Progenitor cell of endocrine pancreas (in vitro differentiated cells): ENCODE results near the gene PDLIM4. TPM values are rescaled to one million over a fixed set of nuclear protein-coding genes. Genes with fewer than 3 reads are reported as not detected.

ENCODE experiments used
- DNase-seq: peaks from one replicate; pipeline ENCODE4 v3.0.0; 2021; ENCODE audit warnings: low spot score; ENCODE audit not compliant: unreplicated experiment
- H3K27ac Mint-ChIP-seq: 2 replicates; pipeline ENCODE4 v1.8.0; 2021; ENCODE audit warnings: mild to moderate bottlenecking, moderate library complexity, mixed read lengths
- H3K27me3 Mint-ChIP-seq: 2 replicates; pipeline ENCODE4 v1.8.0; 2021; ENCODE audit warnings: mixed read lengths
- H3K36me3 Mint-ChIP-seq: 2 replicates; pipeline ENCODE4 v1.8.0; 2022; ENCODE audit warnings: mixed read lengths; ENCODE audit not compliant: insufficient read depth
- H3K4me1 Mint-ChIP-seq: 2 replicates; pipeline ENCODE4 v1.8.0; 2021; ENCODE audit warnings: low read depth, mixed read lengths
- H3K4me3 Mint-ChIP-seq: 2 replicates; pipeline ENCODE4 v1.8.0; 2021; ENCODE audit warnings: low read depth, mild to moderate bottlenecking, moderate library complexity, mixed read lengths
- H3K9me3 Mint-ChIP-seq: 2 replicates; pipeline ENCODE4 v1.8.0; 2021; ENCODE audit warnings: low read depth, mixed read lengths
- total RNA-seq: library from RNA; stranded (reverse); gene quantifications from 2 replicates; pipeline ENCODE4 v1.2.1, GENCODE V29; 2021
- TF ChIP-seq, protein P1 (sequence below): fragments of 200-600 bp; sonication (generic); IDR thresholded peaks from one replicate; pipeline ENCODE4 v1.5.0; 2021; ENCODE audit warnings: antibody characterized with exemption, mild to moderate bottlenecking; ENCODE audit not compliant: unreplicated experiment

Gene PDLIM4
- total RNA-seq, 1 donor from 2014 or later = 14.7 TPM

DNA sequence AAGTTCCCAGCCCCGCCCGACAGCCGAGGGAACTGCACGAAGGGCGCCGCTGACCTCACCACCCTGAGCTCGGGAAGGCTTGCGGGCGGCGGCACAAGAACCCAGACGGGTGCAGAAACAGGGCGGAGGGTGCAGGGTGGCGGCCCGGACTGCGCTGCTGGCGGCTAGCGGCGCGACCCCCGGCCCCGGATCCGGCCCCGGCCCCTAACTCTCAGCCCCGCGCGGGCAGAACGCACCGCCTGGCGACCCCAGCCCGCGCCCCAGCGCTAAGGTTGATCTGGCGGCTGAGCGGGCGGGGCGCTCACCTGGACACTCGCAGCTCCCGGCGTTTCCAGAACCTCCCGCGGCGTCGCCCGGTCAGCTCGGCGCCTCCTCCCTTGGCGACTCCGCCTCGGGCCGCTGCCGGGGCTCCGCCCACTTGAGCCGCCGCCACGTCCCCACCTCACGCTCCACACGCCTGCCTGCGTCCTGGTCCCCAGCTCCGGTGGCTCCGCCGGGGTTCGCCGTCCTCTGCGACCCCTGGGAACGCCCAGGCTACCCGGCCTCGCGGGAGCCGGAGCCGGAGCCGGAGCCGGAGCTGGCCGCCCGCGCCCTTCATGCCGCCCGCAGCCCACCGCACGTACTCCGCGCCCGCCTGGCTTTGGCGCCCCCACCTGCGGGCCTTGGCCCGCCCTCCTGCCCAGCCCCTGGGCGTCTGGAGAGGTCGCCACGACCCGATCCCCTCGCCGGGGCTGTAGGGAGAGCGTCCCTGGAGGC, 29.8 kb upstream of the PDLIM4 start, which contains the start of gene P4HA2:
P4HA2 (minus strand) TSS at position 369 of the 756 bp plus-strand sequence. CDS start 9,227 bp downstream, outside the sequence.
- no peaks in the 10 kb centered on the region for H3K36me3 Mint-ChIP-seq

DNA sequence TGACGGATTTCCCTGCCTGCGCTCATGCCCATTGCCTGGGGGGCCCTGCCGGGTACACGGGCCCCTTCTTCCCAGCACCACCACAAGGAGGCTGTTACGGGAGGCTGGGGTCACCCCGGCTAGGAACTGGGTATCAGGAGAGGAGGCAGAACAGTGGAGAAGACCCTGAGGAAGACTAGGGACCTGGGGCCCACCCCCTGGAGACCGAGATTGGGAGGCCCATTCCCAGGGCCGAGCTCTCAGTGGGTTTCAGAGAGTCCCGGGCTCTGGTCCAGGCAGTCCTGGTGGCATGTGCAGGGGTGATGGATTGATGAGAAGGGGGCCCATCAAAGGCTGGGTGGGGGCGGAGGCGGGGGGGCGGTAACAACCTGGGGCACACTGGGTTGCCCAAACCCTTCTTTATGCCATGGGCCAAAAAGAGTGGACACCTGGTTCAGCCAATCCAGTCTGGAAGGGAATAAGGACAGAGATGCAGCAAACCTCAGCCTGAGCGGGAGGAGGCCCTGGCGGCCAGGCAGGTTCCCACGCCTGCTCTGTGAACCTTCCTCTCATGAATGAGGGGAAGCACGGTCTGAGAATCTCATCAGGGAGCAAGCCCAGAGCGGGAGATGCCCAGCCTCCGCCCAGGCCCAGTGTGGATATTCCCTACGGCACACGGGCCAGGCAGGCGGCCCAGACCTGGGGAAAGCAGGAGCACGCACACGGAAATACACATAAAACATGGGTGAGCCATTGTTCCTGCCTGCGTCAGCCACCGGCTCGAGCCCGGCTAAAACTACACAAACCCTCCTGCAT, 29.1 kb upstream of the PDLIM4 start:
- no peak overlapping the region for H3K27ac Mint-ChIP-seq
- peaks cover 7% of the 10 kb centered on the region for H3K4me1 Mint-ChIP-seq
- DNase-seq = no peak
- peaks cover 57% of the 10 kb centered on the region for H3K27me3 Mint-ChIP-seq
- no peaks in the 10 kb centered on the region for H3K36me3 Mint-ChIP-seq
- H3K9me3 Mint-ChIP-seq = no peaks in the 10 kb centered on the region
- H3K4me3 Mint-ChIP-seq = peak overlapping the region; percentile 65
- TF ChIP-seq, protein P1, sequence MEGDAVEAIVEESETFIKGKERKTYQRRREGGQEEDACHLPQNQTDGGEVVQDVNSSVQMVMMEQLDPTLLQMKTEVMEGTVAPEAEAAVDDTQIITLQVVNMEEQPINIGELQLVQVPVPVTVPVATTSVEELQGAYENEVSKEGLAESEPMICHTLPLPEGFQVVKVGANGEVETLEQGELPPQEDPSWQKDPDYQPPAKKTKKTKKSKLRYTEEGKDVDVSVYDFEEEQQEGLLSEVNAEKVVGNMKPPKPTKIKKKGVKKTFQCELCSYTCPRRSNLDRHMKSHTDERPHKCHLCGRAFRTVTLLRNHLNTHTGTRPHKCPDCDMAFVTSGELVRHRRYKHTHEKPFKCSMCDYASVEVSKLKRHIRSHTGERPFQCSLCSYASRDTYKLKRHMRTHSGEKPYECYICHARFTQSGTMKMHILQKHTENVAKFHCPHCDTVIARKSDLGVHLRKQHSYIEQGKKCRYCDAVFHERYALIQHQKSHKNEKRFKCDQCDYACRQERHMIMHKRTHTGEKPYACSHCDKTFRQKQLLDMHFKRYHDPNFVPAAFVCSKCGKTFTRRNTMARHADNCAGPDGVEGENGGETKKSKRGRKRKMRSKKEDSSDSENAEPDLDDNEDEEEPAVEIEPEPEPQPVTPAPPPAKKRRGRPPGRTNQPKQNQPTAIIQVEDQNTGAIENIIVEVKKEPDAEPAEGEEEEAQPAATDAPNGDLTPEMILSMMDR = no peak

More for the DNA sequence above, 29.8 kb upstream of the PDLIM4 start, which contains the start of gene P4HA2:
- no peak within 1 kb of the TSS for H3K27ac Mint-ChIP-seq
- H3K27me3 Mint-ChIP-seq = peaks cover 50% of the 10 kb centered on the region
- H3K4me1 Mint-ChIP-seq = peaks cover 10% of the 10 kb centered on the region
- H3K9me3 Mint-ChIP-seq = no peaks in the 10 kb centered on the region
- peak; percentile 76 for DNase-seq
- H3K4me3 Mint-ChIP-seq = peak within 1 kb of the TSS; percentile 65
- TF ChIP-seq, protein P1 = no peak

DNA sequence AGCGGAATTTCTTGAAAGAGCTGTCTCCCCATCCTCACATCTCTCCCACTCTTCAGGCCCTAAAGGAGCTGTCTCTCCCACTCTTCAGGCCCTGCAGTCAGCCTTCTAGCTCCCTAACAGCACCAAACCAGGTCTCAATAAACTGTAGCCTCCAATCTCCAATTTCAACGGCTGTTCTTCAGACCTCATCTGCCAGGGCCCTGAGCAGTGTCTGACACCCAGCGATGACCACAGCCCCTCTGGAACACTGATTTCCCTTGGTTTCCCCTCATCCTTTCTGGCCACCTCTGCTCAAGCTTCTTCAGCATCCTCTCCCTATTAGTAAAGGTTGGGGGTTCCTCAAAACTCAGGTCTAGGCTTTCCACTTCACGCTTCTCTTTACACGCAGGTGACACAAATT, 28.3 kb upstream of the PDLIM4 start:
- DNase-seq = no peak
- H3K27ac Mint-ChIP-seq = no peak overlapping the region
- H3K4me1 Mint-ChIP-seq = peaks cover 4% of the 10 kb centered on the region
- peak overlapping the region; percentile 51 for H3K4me3 Mint-ChIP-seq
- TF ChIP-seq, protein P1 = no peak
- H3K27me3 Mint-ChIP-seq = peaks cover 57% of the 10 kb centered on the region
- no peaks in the 10 kb centered on the region for H3K36me3 Mint-ChIP-seq
- no peaks in the 10 kb centered on the region for H3K9me3 Mint-ChIP-seq

DNA sequence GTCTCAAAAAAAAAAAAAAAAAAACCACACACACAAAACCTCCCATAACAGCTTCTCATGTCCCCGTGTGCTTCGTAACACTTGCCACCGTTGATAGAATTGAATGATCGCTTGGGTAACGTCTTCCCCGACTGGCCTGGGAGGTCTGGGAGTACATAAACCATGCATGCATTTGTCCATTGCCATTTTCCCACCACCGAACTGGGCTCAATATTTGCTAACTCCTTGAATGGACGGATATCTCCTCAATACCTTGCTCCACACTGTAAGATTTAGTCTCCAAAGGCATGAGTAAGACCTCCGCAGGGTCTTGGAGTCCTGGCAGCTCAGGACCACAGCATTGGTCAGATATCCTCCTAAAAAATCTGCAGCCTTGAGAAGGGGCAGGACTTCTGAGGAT, 26.6 kb upstream of the PDLIM4 start:
- no peak for DNase-seq
- Mint-ChIP-seq H3K4me1 (peaks cover 4% of the 10 kb centered on the region), H3K27me3 (peaks cover 44% of the 10 kb centered on the region), H3K36me3 (no peaks in the 10 kb centered on the region), H3K4me3 (no peak overlapping the region), H3K9me3 (no peaks in the 10 kb centered on the region), H3K27ac (no peak overlapping the region)
- TF ChIP-seq, protein P1 = no peak

DNA sequence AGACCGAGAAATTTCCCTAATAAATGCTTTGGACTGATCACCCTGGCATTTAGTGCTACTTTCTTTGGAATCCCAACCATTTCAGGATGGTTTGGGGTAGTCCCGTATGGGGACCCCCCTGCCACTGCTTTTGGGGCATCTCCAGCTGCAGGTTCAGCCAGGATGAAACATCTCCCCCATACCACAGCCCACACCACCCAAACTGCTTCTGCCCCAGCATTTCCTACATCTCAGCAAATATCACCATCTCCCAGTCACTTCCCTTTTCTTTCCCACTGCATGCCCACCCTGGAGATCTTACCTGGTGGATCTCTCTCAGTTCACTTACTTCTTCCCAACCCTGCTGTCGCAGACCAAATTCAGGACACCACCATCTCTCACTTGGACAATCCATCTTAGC, 25.0 kb upstream of the PDLIM4 start:
- Mint-ChIP-seq H3K36me3 (no peaks in the 10 kb centered on the region), H3K27me3 (peaks cover 34% of the 10 kb centered on the region), H3K4me1 (no peaks in the 10 kb centered on the region), H3K27ac (no peak overlapping the region), H3K4me3 (no peak overlapping the region), H3K9me3 (no peaks in the 10 kb centered on the region)
- TF ChIP-seq, protein P1 = no peak
- no peak for DNase-seq
